ENCODE data around the gene ATP5PD.

ATP5PD gene

GRCh38 chr17:75003070-75003956 lies 43.5 kb downstream of the ATP5PD start:
- peaks cover 56% of the 10 kb centered on the region for H3K36me3 ChIP-seq (replicated peaks)
- DNase-seq = no peak
- H3K27me3 ChIP-seq (replicated peaks) = no peaks in the 10 kb centered on the region
- H3K27ac ChIP-seq = no peak overlapping the region
- in situ Hi-C loops (cut with HindIII; ENCODE audit: low pct_ligation_motif_present, low sequenced_read_pairs) = no loop called here
- no peak for TF ChIP-seq CTCF (IDR thresholded peaks at IDR 0.05; ENCODE audit: low read depth, low read length, missing control alignments)
- no peak overlapping the region for H3K4me3 ChIP-seq (ENCODE audit: low read depth, low read length)

GRCh38 chr17:75001915-75002843 lies 44.6 kb downstream of the ATP5PD start:
- no peaks in the 10 kb centered on the region for H3K27me3 ChIP-seq (replicated peaks)
- in situ Hi-C loops (cut with HindIII; ENCODE audit: low pct_ligation_motif_present, low sequenced_read_pairs) = no loop called here
- H3K4me3 ChIP-seq (ENCODE audit: low read depth, low read length) = no peak overlapping the region
- peaks cover 56% of the 10 kb centered on the region for H3K36me3 ChIP-seq (replicated peaks)
- no peak overlapping the region for H3K27ac ChIP-seq
- no peak for DNase-seq
- no peak for TF ChIP-seq CTCF (IDR thresholded peaks at IDR 0.05; ENCODE audit: low read depth, low read length, missing control alignments)

- H3K27ac ChIP-seq = no peak overlapping the region
- no peak overlapping the region for H3K4me3 ChIP-seq (ENCODE audit: low read depth, low read length)
- no peak for DNase-seq
- TF ChIP-seq CTCF (IDR thresholded peaks at IDR 0.05; ENCODE audit: low read depth, low read length, missing control alignments) = no peak
- peaks cover 43% of the 10 kb centered on the region for H3K36me3 ChIP-seq (replicated peaks)
- in situ Hi-C loops (cut with HindIII; ENCODE audit: low pct_ligation_motif_present, low sequenced_read_pairs) = no loop called here
- H3K27me3 ChIP-seq (replicated peaks) = no peaks in the 10 kb centered on the region
Observed at GRCh38 chr17:74999523-74999922, 47.2 kb downstream of the ATP5PD start.

- peaks cover 38% of the 10 kb centered on the region for H3K36me3 ChIP-seq (replicated peaks)
- H3K27me3 ChIP-seq (replicated peaks) = no peaks in the 10 kb centered on the region
- no peak for DNase-seq
- no peak overlapping the region for H3K27ac ChIP-seq
- in situ Hi-C loops (cut with HindIII; ENCODE audit: low pct_ligation_motif_present, low sequenced_read_pairs) = no loop called here
- TF ChIP-seq CTCF (IDR thresholded peaks at IDR 0.05; ENCODE audit: low read depth, low read length, missing control alignments) = no peak
- H3K4me3 ChIP-seq (ENCODE audit: low read depth, low read length) = no peak overlapping the region
Observed at GRCh38 chr17:74998783-74999182, 48.0 kb downstream of the ATP5PD start.

GRCh38 chr17:74995847-74996246 lies 50.9 kb downstream of the ATP5PD start:
- DNase-seq = no peak
- Histone ChIP-seq H3K36me3 (replicated peaks) (peaks cover 15% of the 10 kb centered on the region), H3K27ac (no peak overlapping the region), H3K27me3 (replicated peaks) (no peaks in the 10 kb centered on the region), H3K4me3 (ENCODE audit: low read depth, low read length) (no peak overlapping the region)
- TF ChIP-seq CTCF (IDR thresholded peaks at IDR 0.05; ENCODE audit: low read depth, low read length, missing control alignments) = no peak
- in situ Hi-C loops (cut with HindIII; ENCODE audit: low pct_ligation_motif_present, low sequenced_read_pairs) = no loop called here

Data from brain microvascular endothelial cell (primary cell).